Measurements from ENCODE around the gene PEX26. TPM values are rescaled to one million over a fixed set of nuclear protein-coding genes. Genes with fewer than 3 reads are reported as not detected.

Gene PEX26
- total and polyA plus RNA-seq, 9 of the 15 experiments (the other 6 are each of a cell fraction or from before 2014, with no cell fraction given): 0.35 to 39.6 (median 17.4) TPM

GRCh38 chr22:18077639-18078328 is at the start of gene PEX26 (continued):
- peak; percentile 79 for TF ChIP-seq SUPT5H (IDR thresholded peaks at IDR 0.05)
- peak; percentile 92 for TF ChIP-seq ZNF197 (CRISPR knock-in tag; IDR thresholded peaks at IDR 0.05; ENCODE audit: low read depth)
- peak in 1 of 2 experiments; percentile 44; a peak in 2 of 4 replicates for TF ChIP-seq SIN3A (IDR thresholded peaks at IDR 0.05; ENCODE audit: borderline replicate concordance in 2 of 2, control insufficient read depth in 1 of 2, low read depth in 2 of 2, low read length in 2 of 2)
- peak; percentile 20; the same call in 1 of the 2 replicates for TF ChIP-seq ZNF239 (CRISPR knock-in tag; IDR thresholded peaks at IDR 0.05)
- TF ChIP-seq LEF1 (IDR thresholded peaks at IDR 0.05): no peak
- peak; percentile 57 for TF ChIP-seq HNRNPLL (IDR thresholded peaks at IDR 0.05; ENCODE audit: low read depth, low read length, poor library complexity, severe bottlenecking)
- no peak for TF ChIP-seq HLTF (IDR thresholded peaks at IDR 0.05)
- no peak for TF ChIP-seq STAG1 (CRISPR knock-in tag; IDR thresholded peaks at IDR 0.05; ENCODE audit: borderline replicate concordance)
- TF ChIP-seq DIDO1 (tag; IDR thresholded peaks at IDR 0.05; ENCODE audit: low read depth): peak; percentile 84
- TF ChIP-seq NR1H2 (CRISPR knock-in tag; IDR thresholded peaks at IDR 0.05): peak; percentile 40; the same call in 1 of the 2 replicates
- no peak for TF ChIP-seq USF2 (CRISPR knock-in tag; IDR thresholded peaks at IDR 0.05)
- peak; percentile 92 for TF ChIP-seq GMEB1 (CRISPR knock-in tag; IDR thresholded peaks at IDR 0.05)
- TF ChIP-seq ZNF121 (CRISPR knock-in tag; conservative IDR thresholded peaks at IDR 0.05): no peak
- TF ChIP-seq ZBTB9 (CRISPR knock-in tag; IDR thresholded peaks at IDR 0.05): 0 out of 2 replicates have a peak, but pooled peaks have one; percentile 44
- TF ChIP-seq CBX1 (IDR thresholded peaks at IDR 0.05; ENCODE audit: low read depth): 0 out of 2 replicates have a peak, but pooled peaks have one; percentile 18
- peak; percentile 94 for TF ChIP-seq GABPB1 (CRISPR knock-in tag; IDR thresholded peaks at IDR 0.05)
- peak; percentile 92 for TF ChIP-seq GTF2E2 (tag; IDR thresholded peaks at IDR 0.05)
- no peak for TF ChIP-seq PTRF (tag; IDR thresholded peaks at IDR 0.05)
- TF ChIP-seq IFI16 (CRISPR knock-in tag; IDR thresholded peaks at IDR 0.05): no peak
- peak; percentile 86 for TF ChIP-seq SIN3B (IDR thresholded peaks at IDR 0.05; ENCODE audit: low read depth)
- TF ChIP-seq CREB1 (IDR thresholded peaks at IDR 0.05): peak; percentile 62; the same call in 1 of the 2 replicates
- TF ChIP-seq CREB1 (CRISPR knock-in tag; IDR thresholded peaks at IDR 0.05): peak; percentile 34; the same call in 1 of the 2 replicates
- peak; percentile 91 for TF ChIP-seq E4F1 (CRISPR knock-in tag; IDR thresholded peaks at IDR 0.05; ENCODE audit: borderline replicate concordance)
- peak; percentile 75 for TF ChIP-seq FOXJ2 (tag; IDR thresholded peaks at IDR 0.05)
